Measurements from ENCODE around the gene RNF14.
A peak's percentile ranks its signal among the peaks of the same experiment; 100 is the strongest.

The RNF14 gene

DNA sequence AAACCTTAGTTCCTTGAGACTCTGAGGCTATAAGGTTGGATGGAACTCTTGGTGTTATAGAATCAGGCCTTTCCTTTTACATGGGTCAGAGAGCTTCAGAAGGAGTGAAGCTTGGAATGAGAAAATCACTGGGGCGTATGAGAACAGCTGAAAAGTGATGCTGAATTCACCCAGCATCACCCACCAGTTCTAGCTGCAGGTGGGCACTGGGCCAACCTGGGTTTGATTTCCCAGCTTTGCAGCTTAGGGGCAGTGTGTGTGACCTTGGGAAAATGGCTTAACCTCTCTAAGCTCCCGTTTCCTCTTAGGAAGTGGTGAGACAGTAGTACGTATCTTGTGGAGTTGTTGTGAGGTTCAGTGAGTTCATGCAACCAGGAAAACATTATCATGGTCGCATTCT, 21.6 kb upstream of the RNF14 start:
- DNase-seq (ENCODE audit: extremely low spot score) = no peak
- TF ChIP-seq, protein P1, sequence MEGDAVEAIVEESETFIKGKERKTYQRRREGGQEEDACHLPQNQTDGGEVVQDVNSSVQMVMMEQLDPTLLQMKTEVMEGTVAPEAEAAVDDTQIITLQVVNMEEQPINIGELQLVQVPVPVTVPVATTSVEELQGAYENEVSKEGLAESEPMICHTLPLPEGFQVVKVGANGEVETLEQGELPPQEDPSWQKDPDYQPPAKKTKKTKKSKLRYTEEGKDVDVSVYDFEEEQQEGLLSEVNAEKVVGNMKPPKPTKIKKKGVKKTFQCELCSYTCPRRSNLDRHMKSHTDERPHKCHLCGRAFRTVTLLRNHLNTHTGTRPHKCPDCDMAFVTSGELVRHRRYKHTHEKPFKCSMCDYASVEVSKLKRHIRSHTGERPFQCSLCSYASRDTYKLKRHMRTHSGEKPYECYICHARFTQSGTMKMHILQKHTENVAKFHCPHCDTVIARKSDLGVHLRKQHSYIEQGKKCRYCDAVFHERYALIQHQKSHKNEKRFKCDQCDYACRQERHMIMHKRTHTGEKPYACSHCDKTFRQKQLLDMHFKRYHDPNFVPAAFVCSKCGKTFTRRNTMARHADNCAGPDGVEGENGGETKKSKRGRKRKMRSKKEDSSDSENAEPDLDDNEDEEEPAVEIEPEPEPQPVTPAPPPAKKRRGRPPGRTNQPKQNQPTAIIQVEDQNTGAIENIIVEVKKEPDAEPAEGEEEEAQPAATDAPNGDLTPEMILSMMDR (IDR thresholded peaks at IDR 0.05; ENCODE audit: control extremely low read depth, extremely low read depth, low read depth, missing control alignments) = no peak
- ChIA-PET POLR2A (no interaction called here), CTCF (interaction anchor here (1.1 to 4.8 kb wide), 5 partner anchors 11 to 254 kb away, joined by 3 to 49 read pairs (median 4); partner anchors contain the start of genes PCDH12 and RNF14)

DNA sequence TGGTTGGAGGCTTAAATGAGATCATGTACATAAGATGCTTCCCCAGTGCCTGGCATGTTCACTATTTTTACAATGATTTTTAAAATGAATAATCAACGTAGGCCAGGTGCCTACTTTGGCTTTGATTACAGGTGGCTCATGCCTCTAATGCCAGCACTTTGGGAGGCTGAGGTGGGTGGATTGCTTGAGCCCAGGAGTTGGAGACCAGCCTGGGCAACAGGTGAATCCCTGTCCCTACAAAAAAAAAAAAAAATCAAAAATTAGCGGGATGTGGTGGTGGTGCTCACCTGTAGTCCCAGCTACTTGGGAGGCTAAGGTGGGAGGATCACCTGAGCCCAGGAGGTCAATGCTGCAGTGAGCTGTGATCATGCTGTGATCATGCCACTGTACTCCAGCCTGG, 20.1 kb upstream of the RNF14 start:
- TF ChIP-seq, protein P1 (IDR thresholded peaks at IDR 0.05; ENCODE audit: control extremely low read depth, extremely low read depth, low read depth, missing control alignments) = no peak
- CTCF ChIA-PET = interaction anchor here (3.5 to 4.8 kb wide), 2 partner anchors 12 to 256 kb away, joined by 18 to 49 read pairs; no protein-coding TSS in a partner anchor
- POLR2A ChIA-PET = no interaction called here
- no peak for DNase-seq (ENCODE audit: extremely low spot score)

DNA sequence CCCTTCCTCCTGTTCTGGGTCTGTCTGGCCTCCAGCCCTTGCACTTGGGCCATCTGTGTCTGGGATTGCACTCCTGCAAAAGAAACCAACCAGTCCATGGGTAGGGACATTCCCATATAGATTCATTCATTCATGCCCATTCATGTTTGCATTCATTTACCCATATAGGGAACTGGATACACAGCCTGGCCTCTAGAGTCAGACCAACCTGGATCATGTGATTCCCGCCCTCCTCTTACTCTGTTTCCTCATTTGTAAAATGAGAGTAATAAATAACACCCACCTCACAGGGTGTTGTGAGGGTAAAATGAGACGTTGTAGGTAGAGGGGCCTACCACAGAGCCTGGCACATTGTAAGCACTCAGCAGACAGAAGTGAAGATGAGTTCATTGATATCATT, 19.4 kb upstream of the RNF14 start:
- ChIA-PET POLR2A (no interaction called here), CTCF (interaction anchor here (3.5 to 4.8 kb wide), 2 partner anchors 11 to 257 kb away, joined by 18 to 49 read pairs; no protein-coding TSS in a partner anchor)
- TF ChIP-seq, protein P1 (IDR thresholded peaks at IDR 0.05; ENCODE audit: control extremely low read depth, extremely low read depth, low read depth, missing control alignments) = no peak
- no peak for DNase-seq (ENCODE audit: extremely low spot score)

DNA sequence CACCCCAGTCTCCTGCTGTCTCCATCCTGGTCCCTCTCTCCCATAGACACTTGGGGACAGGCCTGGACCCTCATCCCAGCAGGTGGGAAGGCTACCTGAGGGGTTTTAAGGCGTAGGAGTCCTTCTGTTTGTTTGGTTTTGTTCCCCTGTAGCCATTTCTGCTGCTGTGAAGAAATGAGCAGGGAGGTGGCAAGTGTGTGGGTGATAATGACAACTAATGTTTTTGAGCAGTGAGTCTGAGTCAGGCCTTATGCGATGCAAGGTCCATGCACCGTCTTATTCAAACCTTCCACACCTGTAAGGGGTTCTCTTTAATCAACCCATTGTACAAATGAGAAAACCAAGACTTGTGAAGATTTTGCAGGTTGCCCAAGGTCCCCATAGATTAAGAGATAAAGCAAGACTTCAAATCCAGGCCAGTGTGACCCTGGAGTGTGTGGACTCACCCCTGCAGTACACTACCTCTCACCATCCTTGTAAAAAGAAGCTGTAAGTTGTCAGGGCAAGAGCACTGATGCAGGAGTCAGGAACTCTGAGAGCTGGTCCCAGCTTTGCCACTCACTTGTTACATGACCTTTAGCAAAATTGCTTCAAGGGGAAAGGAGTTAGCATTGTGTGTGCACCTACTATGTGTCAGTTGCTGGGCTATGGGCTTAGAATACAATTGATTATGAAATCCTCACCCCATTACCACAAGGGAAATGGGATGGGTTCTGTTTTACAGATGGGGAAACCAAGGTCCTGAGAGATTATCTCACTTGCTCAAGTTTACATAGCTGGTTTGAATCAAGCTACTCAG, 18.5 kb upstream of the RNF14 start:
- ChIA-PET POLR2A (no interaction called here), CTCF (interaction anchor here (0.7 to 4.8 kb wide), 5 partner anchors 10 to 26 kb away, joined by 3 to 49 read pairs (median 3); partner anchors contain the start of genes DELE1 and RNF14)
- no peak for DNase-seq (ENCODE audit: extremely low spot score)
- TF ChIP-seq, protein P1 (IDR thresholded peaks at IDR 0.05; ENCODE audit: control extremely low read depth, extremely low read depth, low read depth, missing control alignments) = no peak

DNA sequence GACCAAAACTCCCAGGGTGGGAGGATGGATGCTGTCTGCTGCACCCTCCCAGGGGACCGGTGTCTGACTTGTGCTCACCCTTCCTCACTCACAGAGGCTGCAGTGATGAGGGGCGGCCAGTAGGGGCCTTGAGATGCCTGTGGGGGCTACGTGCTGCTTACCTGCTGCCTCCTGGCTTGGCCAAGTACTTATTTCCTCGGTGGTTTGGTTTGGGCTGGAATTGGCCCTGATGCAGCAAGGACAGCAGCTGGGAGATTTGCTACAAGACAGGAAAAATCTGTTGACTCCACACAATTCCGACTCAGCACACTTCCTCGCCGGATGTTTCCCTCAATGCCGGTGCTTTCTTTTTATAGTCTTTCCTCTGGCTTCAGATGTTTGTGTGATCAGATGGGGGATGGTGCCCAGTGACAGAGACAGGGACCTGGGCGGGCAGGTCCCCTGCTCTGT, 17.5 kb upstream of the RNF14 start:
- CTCF ChIA-PET = interaction anchor here (0.9 to 4.8 kb wide), 4 partner anchors 9 to 27 kb away, joined by 3 to 49 read pairs (median 3); partner anchors contain the start of genes DELE1 and RNF14
- DNase-seq (ENCODE audit: extremely low spot score) = peak; percentile 62
- POLR2A ChIA-PET = no interaction called here
- TF ChIP-seq, protein P1 (IDR thresholded peaks at IDR 0.05; ENCODE audit: control extremely low read depth, extremely low read depth, low read depth, missing control alignments) = peak; percentile 4

DNA sequence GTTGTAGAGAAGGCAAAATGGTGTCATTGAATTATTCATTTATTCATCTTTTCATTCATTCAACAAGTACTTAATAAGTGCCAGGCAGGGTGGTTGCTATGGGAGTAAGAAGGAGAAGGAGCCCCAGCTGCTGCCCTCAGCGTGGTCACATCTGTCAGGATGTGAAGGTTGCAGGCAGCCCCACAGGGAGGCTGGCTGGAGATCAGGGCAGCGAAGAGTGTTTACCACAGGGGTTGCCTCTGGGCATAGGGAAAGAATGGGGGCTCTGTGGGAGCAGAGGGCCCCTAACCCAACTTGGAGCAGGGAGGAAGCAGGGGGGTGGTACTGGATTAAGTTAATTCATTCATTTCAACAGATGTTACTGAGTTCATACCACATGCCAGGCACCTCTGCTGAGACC, 16.9 kb upstream of the RNF14 start:
- DNase-seq (ENCODE audit: extremely low spot score) = no peak
- TF ChIP-seq, protein P1 (IDR thresholded peaks at IDR 0.05; ENCODE audit: control extremely low read depth, extremely low read depth, low read depth, missing control alignments) = no peak
- POLR2A ChIA-PET = no interaction called here
- CTCF ChIA-PET = interaction anchor here (1.6 to 10.0 kb wide), 5 partner anchors 8 to 28 kb away, joined by 3 to 145 read pairs (median 9); partner anchors contain the start of genes DELE1 and RNF14
